Suprapubic skin (tissue), 4 donors: ENCODE data around the gene RING1.

Source experiments
- EP300 ChIP-seq: sonication (generic); formaldehyde crosslinking; IDR thresholded peaks from one replicate; pipeline ENCODE4 v1.6.1; 2017; ENCODE audit warnings: antibody characterized with exemption
- POLR2A ChIP-seq, 2 donors: fragments of 450-650 bp; IDR thresholded peaks; one replicate each; pipeline ENCODE4 v1.6.1; 2017; ENCODE audit warnings: antibody characterized with exemption in 2 of 2, mild to moderate bottlenecking in 2 of 2, moderate library complexity in 2 of 2
- POLR2AphosphoS5 ChIP-seq, 3 donors: sonication (generic); formaldehyde crosslinking; IDR thresholded peaks; one replicate each; pipeline ENCODE4 v1.6.1; 2017; ENCODE audit warnings: antibody characterized with exemption in 3 of 3
- TF ChIP-seq, protein P1 (sequence below), 2 donors: fragments of 200-600 bp in 1 of 2; fragments of 450-650 bp in 1 of 2; sonication (generic) in 1 of 2; IDR thresholded peaks; one replicate each; pipeline ENCODE4 v1.5.1; 2016 to 2019; ENCODE audit warnings: antibody characterized with exemption in 2 of 2, mild to moderate bottlenecking in 1 of 2, moderate library complexity in 1 of 2

DNA sequence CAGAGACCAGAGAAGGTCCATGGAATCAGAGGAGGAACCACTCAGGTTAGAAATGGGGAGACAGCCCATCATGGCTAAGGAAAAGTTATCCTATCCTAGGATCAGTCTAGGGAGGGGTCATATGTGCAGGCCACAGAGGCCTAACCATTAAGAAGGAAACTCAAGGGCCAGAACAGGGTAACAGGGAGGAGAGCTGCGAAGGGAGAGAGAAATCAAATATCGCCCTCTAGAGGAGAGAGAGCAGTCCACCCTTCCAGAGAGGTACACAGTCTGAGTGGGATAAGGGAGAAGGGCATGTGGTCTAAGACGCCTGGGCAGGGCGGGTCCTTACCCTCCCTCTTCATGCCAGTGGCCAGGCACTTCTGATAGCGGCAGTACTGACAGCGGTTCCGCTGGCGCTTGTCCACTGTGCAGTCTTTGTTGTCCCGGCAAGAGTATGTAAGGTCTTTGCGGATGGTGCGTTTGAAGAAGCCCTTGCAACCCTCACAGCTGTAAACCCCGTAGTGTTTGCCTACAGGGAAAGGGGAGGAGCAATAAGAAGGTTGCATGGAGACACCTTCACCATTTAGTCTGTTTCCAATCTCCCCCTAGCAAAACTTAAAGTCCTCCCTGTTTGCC lies 10.8 kb upstream of the RING1 start:
- TF ChIP-seq, protein P1, sequence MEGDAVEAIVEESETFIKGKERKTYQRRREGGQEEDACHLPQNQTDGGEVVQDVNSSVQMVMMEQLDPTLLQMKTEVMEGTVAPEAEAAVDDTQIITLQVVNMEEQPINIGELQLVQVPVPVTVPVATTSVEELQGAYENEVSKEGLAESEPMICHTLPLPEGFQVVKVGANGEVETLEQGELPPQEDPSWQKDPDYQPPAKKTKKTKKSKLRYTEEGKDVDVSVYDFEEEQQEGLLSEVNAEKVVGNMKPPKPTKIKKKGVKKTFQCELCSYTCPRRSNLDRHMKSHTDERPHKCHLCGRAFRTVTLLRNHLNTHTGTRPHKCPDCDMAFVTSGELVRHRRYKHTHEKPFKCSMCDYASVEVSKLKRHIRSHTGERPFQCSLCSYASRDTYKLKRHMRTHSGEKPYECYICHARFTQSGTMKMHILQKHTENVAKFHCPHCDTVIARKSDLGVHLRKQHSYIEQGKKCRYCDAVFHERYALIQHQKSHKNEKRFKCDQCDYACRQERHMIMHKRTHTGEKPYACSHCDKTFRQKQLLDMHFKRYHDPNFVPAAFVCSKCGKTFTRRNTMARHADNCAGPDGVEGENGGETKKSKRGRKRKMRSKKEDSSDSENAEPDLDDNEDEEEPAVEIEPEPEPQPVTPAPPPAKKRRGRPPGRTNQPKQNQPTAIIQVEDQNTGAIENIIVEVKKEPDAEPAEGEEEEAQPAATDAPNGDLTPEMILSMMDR (IDR thresholded peaks at IDR 0.05): peak; percentile 40 to 70
- TF ChIP-seq EP300 (no peak), POLR2AphosphoS5 (IDR thresholded peaks at IDR 0.05) (no peak), POLR2A (IDR thresholded peaks at IDR 0.05) (no peak)
